HepG2 (cell line): ENCODE measurements around the gene OASL. TPM values are rescaled to one million over a fixed set of nuclear protein-coding genes. Genes with fewer than 3 reads are reported as not detected.
A peak's percentile ranks its signal among the peaks of the same experiment; 100 is the strongest.

Experiments
- ATM ChIP-seq: fragments of 450-650 bp; IDR thresholded peaks from 2 replicates; pipeline ENCODE4 v1.7.1; 2017; ENCODE audit warnings: mild to moderate bottlenecking, borderline replicate concordance
- BATF2 ChIP-seq: sonication (generic); formaldehyde crosslinking; IDR thresholded peaks from 2 replicates; pipeline ENCODE4 v1.8.0; 2022; ENCODE audit warnings: mild to moderate bottlenecking, missing genetic modification reagents, moderate library complexity
- BRD4 ChIP-seq: sonication (generic); formaldehyde crosslinking; IDR thresholded peaks from 2 replicates; pipeline ENCODE4 v1.4.0; 2020; ENCODE audit warnings: missing genetic modification reagents
- CAMTA2 ChIP-seq: sonication (generic); formaldehyde crosslinking; IDR thresholded peaks from 2 replicates; pipeline ENCODE4 v1.4.0; 2020; ENCODE audit warnings: mild to moderate bottlenecking, missing genetic modification reagents, borderline replicate concordance
- DRAP1 ChIP-seq: IDR thresholded peaks from 2 replicates; pipeline ENCODE4 v1.6.1; 2016; ENCODE audit warnings: missing genetic modification reagents, missing compliant biosample characterization
- ELF3 ChIP-seq: IDR thresholded peaks from 2 replicates; pipeline ENCODE4 v1.6.1; 2016; ENCODE audit warnings: missing genetic modification reagents, missing compliant biosample characterization
- ESRRA ChIP-seq: sonication (generic); formaldehyde crosslinking; IDR thresholded peaks from 2 replicates; pipeline ENCODE4 v1.5.1; 2020; ENCODE audit warnings: mild to moderate bottlenecking, low read depth, missing genetic modification reagents
- FOXP4 ChIP-seq: sonication (generic); formaldehyde crosslinking; IDR thresholded peaks from 2 replicates; pipeline ENCODE4 v1.4.0; 2020; ENCODE audit warnings: missing genetic modification reagents
- GTF2F1 ChIP-seq: fragments of 150-350 bp; IDR thresholded peaks from 2 replicates; pipeline ENCODE4 v1.6.1; 2014; ENCODE audit warnings: low read length
- HDAC1 ChIP-seq: sonication (generic); formaldehyde crosslinking; IDR thresholded peaks from 2 replicates; pipeline ENCODE4 v1.5.1; 2020; ENCODE audit warnings: mild to moderate bottlenecking, missing genetic modification reagents
- HMGA1 ChIP-seq: sonication (generic); formaldehyde crosslinking; conservative IDR thresholded peaks from 2 replicates; pipeline ENCODE4 v1.4.0; 2020; ENCODE audit warnings: missing genetic modification reagents
- IKZF5 ChIP-seq: IDR thresholded peaks from 2 replicates; pipeline ENCODE4 v1.6.1; 2018; ENCODE audit warnings: missing genetic modification reagents, mild to moderate bottlenecking, missing compliant biosample characterization
- NFE2L1 ChIP-seq: sonication (generic); formaldehyde crosslinking; IDR thresholded peaks from 2 replicates; pipeline ENCODE4 v1.4.0; 2020; ENCODE audit warnings: missing genetic modification reagents, mild to moderate bottlenecking, borderline replicate concordance
- PATZ1 ChIP-seq: sonication (generic); formaldehyde crosslinking; IDR thresholded peaks from 2 replicates; pipeline ENCODE4 v1.4.0; 2020; ENCODE audit warnings: missing genetic modification reagents
- PLSCR1 ChIP-seq: sonication (generic); formaldehyde crosslinking; IDR thresholded peaks from 2 replicates; pipeline ENCODE4 v1.5.0; 2020; ENCODE audit warnings: missing genetic modification reagents, mild to moderate bottlenecking, borderline replicate concordance
- SAP130 ChIP-seq: IDR thresholded peaks from 2 replicates; pipeline ENCODE4 v1.6.1; 2016; ENCODE audit warnings: low read depth
- SP1 ChIP-seq, 2 experiments: fragments of 450-650 bp in 1 of 2; sonication (generic) in 1 of 2; formaldehyde crosslinking in 1 of 2; IDR thresholded peaks; 2 replicates each; pipeline versions ENCODE4 v1.4.0 to v1.6.1; 2016 to 2020; ENCODE audit warnings: missing genetic modification reagents in 1 of 2
- SP5 ChIP-seq: IDR thresholded peaks from 2 replicates; pipeline ENCODE4 v1.6.1; 2016; ENCODE audit warnings: low read depth, borderline replicate concordance
- ZNF20 ChIP-seq: sonication (generic); formaldehyde crosslinking; IDR thresholded peaks from 2 replicates; pipeline ENCODE4 v1.4.0; 2020; ENCODE audit warnings: mild to moderate bottlenecking, moderate library complexity, missing genetic modification reagents
- ZNF350 ChIP-seq: sonication (generic); formaldehyde crosslinking; IDR thresholded peaks from 2 replicates; pipeline ENCODE4 v1.4.0; 2020; ENCODE audit warnings: mild to moderate bottlenecking, low read depth, missing genetic modification reagents, borderline replicate concordance
- polyA plus RNA-seq, 8 experiments: library from polyadenylated mRNA; depleted of rRNA in 3 of 8; stranded (reverse) in 7 of 8; unstranded in 1 of 8; fragments of >200 nt; fragmentation: Illumina TruSeq in 4 of 8; extraction: Trizol in 4 of 8; gene quantifications; 2 replicates each; pipeline versions ENCODE4 v1.2.1 to v1.2.3, GENCODE V29; 2011 to 2016; ENCODE audit warnings: low read depth in 4 of 8, missing spikeins in 1 of 8, mixed read lengths in 1 of 8; ENCODE audit not compliant: insufficient read depth in 1 of 8
- total RNA-seq, 5 experiments: library from RNA; depleted of rRNA; stranded (reverse); fragments of >200 nt; fragmentation: Illumina TruSeq; extraction: Trizol; gene quantifications; 2 replicates each; pipeline ENCODE4 v1.2.3, GENCODE V29; 2016; ENCODE audit warnings: low read depth in 1 of 5

The OASL gene
- total and polyA plus RNA-seq, 2 of the 13 experiments (the other 11 are each of a cell fraction or from before 2014, with no cell fraction given): 0.11 to 0.22 TPM

GRCh38 chr12:120980800-120981368, 58.2 kb downstream of the OASL start (continued):
- TF ChIP-seq CAMTA2 (CRISPR knock-in tag) (no peak), HMGA1 (CRISPR knock-in tag) (no peak), ZNF350 (CRISPR knock-in tag) (no peak), HDAC1 (CRISPR knock-in tag) (0 out of 2 replicates have a peak, but pooled peaks have one; percentile 19), IKZF5 (CRISPR knock-in tag) (no peak), BRD4 (no peak), SP1 (IDR thresholded peaks at IDR 0.05) (no peak), SP1 (CRISPR knock-in tag; IDR thresholded peaks at IDR 0.05) (no peak), ZNF20 (CRISPR knock-in tag) (no peak), SAP130 (CRISPR knock-in tag) (0 out of 2 replicates have a peak, but pooled peaks have one; percentile 13), PLSCR1 (CRISPR knock-in tag) (no peak), BATF2 (CRISPR knock-in tag) (no peak), NFE2L1 (CRISPR knock-in tag) (no peak), FOXP4 (CRISPR knock-in tag) (peak; percentile 70), ELF3 (no peak; the same call in 1 of the 2 replicates), ESRRA (CRISPR knock-in tag) (no peak), GTF2F1 (no peak), DRAP1 (CRISPR knock-in tag) (peak; percentile 95), PATZ1 (0 out of 2 replicates have a peak, but pooled peaks have one; percentile 2), SP5 (CRISPR knock-in tag) (no peak), ATM (no peak)
